GM19239 (cell line): ENCODE data around the gene NRP2.

Experiments
- DNase-seq: peaks from one replicate; pipeline ENCODE4 v3.0.0; 2011; ENCODE audit warnings: low spot score; ENCODE audit not compliant: insufficient read length
- FAIRE-seq: peaks from 2 replicates; lab custom pipeline; 2011; peaks lifted over from hg19 to GRCh38; lab: Jason Lieb, UNC

Gene NRP2

DNA sequence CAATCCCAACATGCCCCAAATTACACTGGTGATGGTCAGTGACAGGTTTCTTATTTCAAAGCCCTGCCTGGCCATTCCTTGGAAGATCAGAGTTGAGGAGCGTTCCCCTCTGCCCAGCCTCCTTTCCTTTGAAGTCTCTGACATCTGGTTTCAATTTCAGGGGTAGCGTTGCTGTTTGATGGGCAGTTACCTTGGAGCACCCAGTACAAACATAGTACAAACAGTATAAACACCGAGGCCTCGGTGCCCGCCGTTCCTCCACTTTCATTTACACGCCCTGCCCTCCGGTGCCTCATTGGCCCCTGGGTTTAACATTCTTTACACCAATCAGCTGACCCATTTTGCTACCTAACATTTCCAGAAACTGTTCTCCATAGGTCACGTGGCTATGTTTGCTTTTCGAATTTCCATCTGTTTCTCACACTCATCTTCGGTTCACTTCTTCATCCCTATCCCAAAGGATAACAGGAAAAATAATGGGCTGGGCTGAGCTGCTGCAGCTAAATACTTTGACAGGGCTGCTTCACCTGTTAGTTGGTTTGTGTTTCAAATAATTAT is 65.6 kb downstream of the NRP2 start:
- FAIRE-seq = no peak
- no peak for DNase-seq

GRCh38 chr2:205748639-205749038 is 66.3 kb downstream of the NRP2 start:
- FAIRE-seq (no peak), DNase-seq (no peak)

DNA sequence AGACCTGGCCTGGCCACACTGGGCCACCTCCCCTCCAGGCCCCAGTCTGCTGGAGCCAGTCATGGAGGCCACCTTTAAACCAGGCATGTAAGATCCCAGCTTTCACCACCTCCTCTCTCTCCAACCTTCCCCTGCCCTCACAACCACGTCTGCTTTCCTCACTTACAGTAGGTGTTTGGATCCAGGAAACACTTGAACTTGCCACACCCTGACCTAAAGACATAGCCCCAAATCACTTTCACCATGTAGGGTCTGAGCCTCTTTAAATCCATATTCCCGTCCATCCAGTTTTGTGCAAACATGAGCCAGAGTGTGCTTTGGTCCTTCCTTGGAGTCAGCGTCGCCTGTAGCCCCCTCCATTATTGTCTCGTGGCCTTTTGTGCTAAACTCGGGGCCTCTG is 66.8 kb downstream of the NRP2 start:
- DNase-seq (no peak), FAIRE-seq (no peak)

DNA sequence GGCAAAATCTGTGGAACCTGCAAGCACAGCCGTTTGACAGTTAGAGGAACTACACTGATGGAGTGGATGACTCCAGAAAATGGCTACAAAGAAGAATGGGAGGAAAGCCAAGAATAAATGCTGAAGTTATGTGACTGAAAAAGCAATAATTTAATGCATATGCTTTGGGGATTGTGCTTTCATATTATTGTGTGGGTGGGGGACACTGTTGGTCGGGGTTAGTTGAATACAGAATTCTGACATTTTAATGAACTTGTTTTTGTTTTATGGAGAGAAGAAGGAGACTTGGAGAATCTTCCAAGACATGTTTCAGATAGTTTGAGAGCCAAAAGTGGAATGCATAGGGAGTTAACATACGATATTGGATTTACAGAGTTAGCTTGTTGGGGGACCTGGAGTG is 68.5 kb downstream of the NRP2 start:
- DNase-seq (no peak), FAIRE-seq (no peak)

DNA sequence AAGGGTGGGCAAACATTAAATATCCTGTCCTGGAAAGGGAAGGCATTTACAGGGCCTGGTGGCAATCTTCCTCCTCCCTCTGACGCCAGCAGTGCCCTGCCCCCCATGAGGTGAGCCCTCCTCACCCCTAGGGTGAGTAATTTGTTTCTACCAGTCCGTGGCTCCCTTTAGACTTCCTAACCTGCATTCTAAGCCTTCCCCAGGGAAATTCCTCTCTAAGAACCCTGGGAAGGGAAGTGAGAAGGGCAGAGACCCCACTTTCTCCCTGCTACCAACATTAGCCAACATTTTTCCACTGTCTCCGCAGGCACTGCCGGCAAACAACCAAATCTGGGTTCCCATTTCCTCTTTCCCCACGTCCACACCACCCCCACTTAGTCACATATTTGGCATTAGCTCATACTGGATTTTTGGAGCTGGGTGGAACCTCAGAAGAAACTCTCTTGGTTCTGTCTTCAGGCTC is 69.3 kb downstream of the NRP2 start:
- no peak for DNase-seq
- FAIRE-seq = no peak

DNA sequence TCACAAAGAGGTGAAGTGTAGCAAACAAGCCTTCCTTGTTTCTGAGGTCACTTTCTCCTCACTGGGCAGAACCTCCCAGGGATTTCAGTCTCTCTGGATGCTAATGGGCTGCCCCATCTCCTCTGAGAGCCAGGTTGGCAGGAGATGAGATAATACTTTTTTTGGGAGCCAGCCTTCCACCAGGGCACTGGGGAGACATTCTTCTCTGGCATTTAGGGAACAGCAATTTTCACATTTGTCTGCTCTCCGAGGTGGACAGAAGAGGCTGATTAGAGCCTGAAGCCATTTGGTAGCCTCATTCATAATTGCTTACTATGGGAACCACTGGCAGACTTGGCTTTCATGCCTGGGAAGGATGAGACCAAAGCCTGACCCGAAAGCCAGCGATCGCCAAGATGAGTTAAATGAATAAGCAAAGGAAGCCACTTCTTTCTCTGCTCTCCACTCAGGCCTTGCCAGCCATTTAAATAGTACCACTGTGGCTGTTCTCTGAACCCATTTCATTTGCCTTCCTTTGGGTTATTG is 70.1 kb downstream of the NRP2 start:
- DNase-seq = no peak
- no peak for FAIRE-seq

DNA sequence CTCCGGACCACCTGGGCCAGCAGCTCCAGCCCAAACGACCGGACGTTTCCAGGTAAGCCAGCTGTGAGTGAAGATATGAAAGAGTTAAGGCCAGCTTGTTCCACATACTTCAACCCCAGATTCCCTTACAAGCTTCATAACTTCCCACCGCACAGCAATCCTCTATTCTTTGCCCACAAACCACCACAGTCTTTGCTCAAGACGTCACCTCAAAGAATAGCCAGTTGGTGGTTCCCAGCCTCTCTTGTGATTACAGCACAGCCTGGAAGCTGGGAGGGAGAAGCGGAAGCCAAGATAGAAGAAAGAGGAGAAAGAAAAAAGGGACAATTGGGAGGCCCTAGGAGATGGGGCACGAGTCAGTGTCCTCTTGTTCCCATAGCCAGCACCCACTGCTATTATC is 70.6 kb downstream of the NRP2 start:
- DNase-seq = no peak
- no peak for FAIRE-seq

- DNase-seq = no peak
- no peak for FAIRE-seq
Measured at GRCh38 chr2:205754285-205754923, 72.1 kb downstream of the NRP2 start.

- DNase-seq (no peak), FAIRE-seq (no peak)
Measured at GRCh38 chr2:205754924-205755321, 72.6 kb downstream of the NRP2 start.

- no peak for DNase-seq
- no peak for FAIRE-seq
Measured at GRCh38 chr2:205755923-205756322, 73.6 kb downstream of the NRP2 start.

DNA sequence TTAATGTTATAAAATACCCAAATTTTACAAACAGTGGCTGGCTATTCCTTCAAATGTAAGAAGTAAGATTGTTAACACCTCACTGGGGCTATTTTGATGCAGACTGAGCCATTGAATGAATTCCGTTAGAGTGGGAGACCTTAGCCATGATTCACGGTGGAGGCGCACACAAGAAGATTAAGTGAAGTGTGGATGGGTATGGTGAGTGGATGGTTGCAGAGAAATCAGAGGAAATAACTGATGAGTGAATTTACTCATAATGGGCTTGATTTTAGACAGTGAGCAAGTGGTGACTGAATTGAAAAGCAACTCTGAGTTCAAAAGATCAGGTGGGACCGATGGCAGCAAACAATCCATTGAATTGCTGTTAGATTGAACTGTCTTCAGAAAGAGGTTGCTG is 75.0 kb downstream of the NRP2 start:
- FAIRE-seq = no peak
- DNase-seq = no peak

- FAIRE-seq (no peak), DNase-seq (no peak)
Measured at GRCh38 chr2:205758051-205758450, 75.8 kb downstream of the NRP2 start.

DNA sequence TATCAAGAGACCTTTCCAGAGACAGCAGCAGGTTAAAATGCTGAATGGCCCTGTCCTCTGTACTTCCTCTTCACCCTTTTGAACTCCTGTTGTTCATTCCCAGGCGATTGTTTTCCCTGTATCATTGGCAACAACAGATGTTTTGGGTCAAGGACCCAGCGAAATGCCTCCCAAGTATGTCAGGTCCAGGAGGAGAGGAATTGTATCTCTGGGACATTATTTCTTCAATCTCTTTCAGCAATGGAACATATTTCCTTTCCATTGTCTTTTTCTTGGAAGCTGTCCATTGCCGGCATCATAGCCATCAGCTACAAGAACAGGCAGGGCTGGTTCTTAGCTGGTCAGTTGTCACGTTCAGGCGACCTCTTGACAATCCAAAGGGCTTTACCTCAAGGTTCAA is 76.2 kb downstream of the NRP2 start:
- no peak for DNase-seq

DNA sequence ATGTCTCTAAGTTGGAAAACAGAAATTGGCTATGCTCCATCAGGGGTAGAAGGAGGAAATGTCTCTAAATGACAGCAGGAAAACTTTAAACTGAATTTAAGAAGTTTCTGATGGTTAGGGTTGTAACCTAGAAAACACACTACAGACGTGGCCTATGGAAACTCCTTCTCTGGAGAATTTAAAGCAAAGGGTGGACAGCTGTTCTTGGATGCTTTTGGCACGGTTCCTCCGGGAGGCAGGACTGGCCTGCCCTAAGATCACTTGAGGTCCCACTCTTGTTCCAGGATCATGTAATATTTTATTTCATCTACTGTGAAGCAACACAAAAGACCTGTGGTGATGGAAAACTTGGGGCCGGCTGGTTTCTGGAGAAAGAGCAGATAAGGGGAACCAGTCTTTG is 77.0 kb downstream of the NRP2 start:
- DNase-seq = no peak
- no peak for FAIRE-seq

More for the DNA sequence above, 76.2 kb downstream of the NRP2 start:
- no peak for FAIRE-seq

GRCh38 chr2:205759732-205760131 is 77.4 kb downstream of the NRP2 start:
- FAIRE-seq (no peak), DNase-seq (no peak)

- DNase-seq (no peak), FAIRE-seq (no peak)
Measured at GRCh38 chr2:205760157-205760556, 77.9 kb downstream of the NRP2 start.

GRCh38 chr2:205761421-205761820 is 79.1 kb downstream of the NRP2 start:
- DNase-seq (no peak), FAIRE-seq (no peak)

- DNase-seq = no peak
- no peak for FAIRE-seq
Measured at GRCh38 chr2:205762881-205763280, 80.6 kb downstream of the NRP2 start.

DNA sequence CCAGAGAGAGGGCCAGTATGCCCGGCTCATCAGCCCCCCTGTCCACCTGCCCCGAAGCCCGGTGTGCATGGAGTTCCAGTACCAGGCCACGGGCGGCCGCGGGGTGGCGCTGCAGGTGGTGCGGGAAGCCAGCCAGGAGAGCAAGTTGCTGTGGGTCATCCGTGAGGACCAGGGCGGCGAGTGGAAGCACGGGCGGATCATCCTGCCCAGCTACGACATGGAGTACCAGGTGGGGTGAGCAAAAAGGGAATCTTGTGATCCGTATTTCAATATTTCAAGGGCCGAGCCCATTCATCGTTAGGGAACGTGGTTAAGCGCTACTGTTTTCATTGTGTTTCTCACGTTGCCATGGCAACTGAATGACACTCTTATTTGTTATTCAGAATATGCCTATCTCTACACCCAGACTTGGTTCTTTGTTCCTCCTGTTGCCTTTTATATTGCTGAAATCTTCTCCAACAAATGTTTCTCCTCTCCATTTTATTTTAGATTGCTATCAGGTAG is 81.5 kb downstream of the NRP2 start:
- DNase-seq = no peak
- FAIRE-seq = no peak

- no peak for DNase-seq
- no peak for FAIRE-seq
Measured at GRCh38 chr2:205764270-205764746, 82.0 kb downstream of the NRP2 start.

GRCh38 chr2:205765151-205765550 is 82.8 kb downstream of the NRP2 start:
- DNase-seq (no peak), FAIRE-seq (no peak)
